Measurements from ENCODE around the gene GPN2. TPM values are rescaled to one million over a fixed set of nuclear protein-coding genes. Genes with fewer than 3 reads are reported as not detected.

Gene GPN2
- total RNA-seq, 6 experiments from 2014 or later: 28.4 to 39.3 (median 36.1) TPM

DNA sequence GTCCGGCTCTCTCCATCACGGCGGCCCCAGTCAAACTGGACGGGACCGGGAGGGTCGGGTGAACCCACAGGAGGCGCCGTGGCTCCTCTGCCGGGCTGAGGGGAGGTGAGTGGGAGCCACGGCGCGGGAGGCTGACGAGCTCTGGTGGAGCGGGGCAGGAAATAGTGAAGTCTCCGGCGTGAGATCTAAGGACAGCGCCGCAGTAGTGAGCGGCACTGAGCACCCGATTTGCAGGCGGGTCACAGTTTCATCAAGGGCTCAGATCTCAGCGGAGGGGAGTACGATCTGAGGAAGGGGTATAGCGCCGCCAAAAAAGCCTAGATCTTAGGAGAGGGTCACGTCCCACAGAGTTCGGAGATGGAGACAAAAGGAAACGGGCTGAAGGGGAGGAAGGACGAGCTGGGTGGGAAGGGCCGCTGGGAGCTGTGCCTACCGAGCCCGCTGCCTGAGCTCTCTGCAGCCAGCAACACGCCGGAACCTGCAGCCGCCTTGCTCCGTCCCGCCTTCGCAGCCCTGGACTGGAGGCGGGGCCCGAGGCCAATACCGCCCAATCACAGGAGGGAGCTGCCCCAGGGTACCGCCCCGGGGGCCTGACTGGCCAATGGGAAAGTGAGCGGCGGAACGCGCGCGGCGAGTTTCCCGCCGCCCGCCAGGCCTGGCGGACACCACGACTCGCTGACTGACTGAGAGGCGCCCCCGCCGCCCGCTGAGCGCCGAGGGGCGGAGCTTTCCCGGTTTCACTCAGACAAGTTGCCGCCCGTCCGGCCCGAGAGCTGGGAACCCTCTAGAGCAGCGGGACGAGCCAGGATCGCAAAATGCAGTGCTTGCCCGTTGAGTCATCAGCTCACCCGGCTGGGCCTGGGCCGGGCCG, 25.2 kb downstream of the GPN2 start:
- Mint-ChIP-seq H3K9me3 (no peaks in the 10 kb centered on the region), H3K4me1 (ENCODE audit: low read depth) (peaks cover 38% of the 10 kb centered on the region), H3K27me3 (ENCODE audit: insufficient read depth) (peaks cover 4% of the 10 kb centered on the region), H3K36me3 (ENCODE audit: low read depth) (no peaks in the 10 kb centered on the region), H3K4me3 (peak overlapping the region; percentile 95), H3K27ac (peak overlapping the region; percentile 89)
- TF ChIP-seq CTCF (IDR thresholded peaks at IDR 0.05): no peak; the same call in 1 of the 2 replicates
- DNase-seq: peak; percentile 98

DNA sequence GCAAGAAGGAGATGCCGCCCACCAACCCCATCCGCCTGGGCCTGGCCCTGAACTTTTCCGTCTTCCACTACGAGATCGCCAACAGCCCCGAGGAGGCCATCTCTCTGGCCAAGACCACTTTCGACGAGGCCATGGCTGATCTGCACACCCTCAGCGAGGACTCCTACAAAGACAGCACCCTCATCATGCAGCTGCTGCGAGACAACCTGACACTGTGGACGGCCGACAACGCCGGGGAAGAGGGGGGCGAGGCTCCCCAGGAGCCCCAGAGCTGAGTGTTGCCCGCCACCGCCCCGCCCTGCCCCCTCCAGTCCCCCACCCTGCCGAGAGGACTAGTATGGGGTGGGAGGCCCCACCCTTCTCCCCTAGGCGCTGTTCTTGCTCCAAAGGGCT, 26.4 kb downstream of the GPN2 start:
- H3K27ac Mint-ChIP-seq: peak overlapping the region; percentile 12; the same call in 1 of the 2 replicates
- no peak for TF ChIP-seq CTCF (IDR thresholded peaks at IDR 0.05)
- H3K36me3 Mint-ChIP-seq (ENCODE audit: low read depth): no peaks in the 10 kb centered on the region
- no peak for DNase-seq
- H3K4me3 Mint-ChIP-seq: peak overlapping the region; percentile 95
- peaks cover 38% of the 10 kb centered on the region for H3K4me1 Mint-ChIP-seq (ENCODE audit: low read depth)
- H3K27me3 Mint-ChIP-seq (ENCODE audit: insufficient read depth): peaks cover 4% of the 10 kb centered on the region
- H3K9me3 Mint-ChIP-seq: no peaks in the 10 kb centered on the region

GRCh38 chr1:26862781-26863684, 27.1 kb downstream of the GPN2 start, which contains the start of gene SFN:
SFN (plus strand) TSS chr1:26863149; CDS start chr1:26863213, 64 bp downstream.
- DNase-seq: no peak
- peaks cover 38% of the 10 kb centered on the region for H3K4me1 Mint-ChIP-seq (ENCODE audit: low read depth)
- peaks cover 3% of the 10 kb centered on the region for H3K27me3 Mint-ChIP-seq (ENCODE audit: insufficient read depth)
- peak within 1 kb of the TSS; percentile 33 for H3K27ac Mint-ChIP-seq
- peak within 1 kb of the TSS; percentile 95 for H3K4me3 Mint-ChIP-seq
- H3K9me3 Mint-ChIP-seq: no peaks in the 10 kb centered on the region
- peak; percentile 56 for TF ChIP-seq CTCF (IDR thresholded peaks at IDR 0.05)
- no peaks in the 10 kb centered on the region for H3K36me3 Mint-ChIP-seq (ENCODE audit: low read depth)

GRCh38 chr1:26861889-26862378, 28.1 kb downstream of the GPN2 start:
- Mint-ChIP-seq H3K9me3 (no peaks in the 10 kb centered on the region), H3K27ac (peak overlapping the region; percentile 24; the same call in 1 of the 2 replicates), H3K4me3 (no peak overlapping the region; the same call in 1 of the 2 replicates), H3K36me3 (ENCODE audit: low read depth) (no peaks in the 10 kb centered on the region), H3K27me3 (ENCODE audit: insufficient read depth) (peaks cover 3% of the 10 kb centered on the region), H3K4me1 (ENCODE audit: low read depth) (peaks cover 38% of the 10 kb centered on the region)
- no peak for TF ChIP-seq CTCF (IDR thresholded peaks at IDR 0.05)
- no peak for DNase-seq

DNA sequence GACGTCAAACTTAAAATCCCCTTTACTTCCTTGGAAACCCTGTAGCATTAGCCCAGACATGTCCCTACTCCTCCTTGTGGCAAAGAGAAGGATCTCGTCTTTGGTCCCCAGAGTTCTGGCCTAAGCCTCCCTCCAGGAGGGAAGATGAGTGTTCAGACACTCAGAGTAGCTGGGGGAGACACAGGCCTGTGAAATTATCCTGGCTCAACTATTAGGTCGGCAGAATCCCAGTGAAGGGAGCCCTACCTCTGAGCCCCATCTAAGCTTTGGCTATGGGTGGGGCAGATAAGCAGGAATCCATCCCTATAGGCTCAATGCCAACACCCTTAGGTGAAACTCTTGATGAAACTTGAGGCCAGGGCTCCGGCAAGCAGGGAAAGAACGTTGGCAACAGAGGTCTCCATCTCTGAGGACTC, 28.8 kb downstream of the GPN2 start:
- peak; percentile 65 for TF ChIP-seq CTCF (IDR thresholded peaks at IDR 0.05)
- H3K4me1 Mint-ChIP-seq (ENCODE audit: low read depth): peaks cover 38% of the 10 kb centered on the region
- H3K36me3 Mint-ChIP-seq (ENCODE audit: low read depth): no peaks in the 10 kb centered on the region
- no peak overlapping the region for H3K4me3 Mint-ChIP-seq
- peak overlapping the region; percentile 38; the same call in 1 of the 2 replicates for H3K27ac Mint-ChIP-seq
- no peaks in the 10 kb centered on the region for H3K9me3 Mint-ChIP-seq
- DNase-seq: peak; percentile 54
- H3K27me3 Mint-ChIP-seq (ENCODE audit: insufficient read depth): peaks cover 3% of the 10 kb centered on the region
